AG09309 (cell line): ENCODE measurements around the gene ZNF451.
A peak's percentile ranks its signal among the peaks of the same experiment; 100 is the strongest.

Source experiments
- DNase-seq: peaks from one replicate; pipeline ENCODE4 v3.0.0-alpha.2; 2010; ENCODE audit warnings: low read depth
- H3K4me3 ChIP-seq: 2 replicates; pipeline ENCODE4 v1.5.1; 2011; ENCODE audit warnings: mild to moderate bottlenecking, low read depth, low read length, moderate library complexity; ENCODE audit not compliant: control insufficient read depth
- TF ChIP-seq, protein P1 (sequence below): IDR thresholded peaks from 2 replicates; pipeline ENCODE4 v1.5.1; 2011; ENCODE audit warnings: mild to moderate bottlenecking, low read depth, low read length, inconsistent platforms; ENCODE audit not compliant: insufficient read depth, control insufficient read depth; ENCODE audit errors: missing control alignments

The ZNF451 gene

DNA sequence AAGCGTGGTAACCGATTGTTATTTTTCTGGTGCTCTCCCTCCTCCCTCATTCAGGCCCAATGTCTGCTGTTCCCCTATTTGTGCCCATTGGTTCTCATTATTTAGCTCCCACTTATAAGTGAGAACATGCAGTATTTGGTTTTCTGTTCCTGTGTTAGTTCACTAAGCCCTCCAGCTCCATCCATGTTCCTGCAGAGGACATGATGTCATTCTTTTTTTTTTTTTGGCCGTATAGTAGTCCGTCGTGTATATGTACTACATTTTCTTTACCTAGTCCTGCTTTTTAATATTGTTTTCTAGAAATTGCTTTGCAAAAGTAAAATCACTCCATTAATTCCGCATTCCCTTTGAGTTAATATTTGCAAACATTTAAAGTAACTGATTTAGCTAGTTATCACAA lies 23.1 kb downstream of the ZNF451 start:
- no peak overlapping the region for H3K4me3 ChIP-seq
- DNase-seq = no peak
- TF ChIP-seq, protein P1, sequence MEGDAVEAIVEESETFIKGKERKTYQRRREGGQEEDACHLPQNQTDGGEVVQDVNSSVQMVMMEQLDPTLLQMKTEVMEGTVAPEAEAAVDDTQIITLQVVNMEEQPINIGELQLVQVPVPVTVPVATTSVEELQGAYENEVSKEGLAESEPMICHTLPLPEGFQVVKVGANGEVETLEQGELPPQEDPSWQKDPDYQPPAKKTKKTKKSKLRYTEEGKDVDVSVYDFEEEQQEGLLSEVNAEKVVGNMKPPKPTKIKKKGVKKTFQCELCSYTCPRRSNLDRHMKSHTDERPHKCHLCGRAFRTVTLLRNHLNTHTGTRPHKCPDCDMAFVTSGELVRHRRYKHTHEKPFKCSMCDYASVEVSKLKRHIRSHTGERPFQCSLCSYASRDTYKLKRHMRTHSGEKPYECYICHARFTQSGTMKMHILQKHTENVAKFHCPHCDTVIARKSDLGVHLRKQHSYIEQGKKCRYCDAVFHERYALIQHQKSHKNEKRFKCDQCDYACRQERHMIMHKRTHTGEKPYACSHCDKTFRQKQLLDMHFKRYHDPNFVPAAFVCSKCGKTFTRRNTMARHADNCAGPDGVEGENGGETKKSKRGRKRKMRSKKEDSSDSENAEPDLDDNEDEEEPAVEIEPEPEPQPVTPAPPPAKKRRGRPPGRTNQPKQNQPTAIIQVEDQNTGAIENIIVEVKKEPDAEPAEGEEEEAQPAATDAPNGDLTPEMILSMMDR = no peak

DNA sequence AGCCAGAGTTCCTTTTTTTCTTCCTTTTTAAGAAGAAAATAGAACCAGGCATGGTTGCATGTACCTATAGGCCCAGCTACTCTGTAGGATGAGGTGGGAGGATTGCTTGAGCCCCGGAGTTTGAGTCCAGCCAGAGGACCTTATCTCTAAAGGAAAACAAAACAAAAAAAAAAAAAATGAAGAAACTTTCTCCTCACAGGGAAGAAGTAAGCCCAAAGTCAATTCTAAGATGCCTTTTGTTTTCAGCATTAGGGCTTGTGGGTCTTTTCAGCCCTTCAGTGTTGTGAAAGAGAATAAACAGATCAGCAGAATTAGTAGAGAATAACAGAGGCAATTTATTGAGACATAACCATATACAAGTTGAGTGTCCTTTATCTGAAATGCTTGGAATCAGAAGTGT lies 26.8 kb downstream of the ZNF451 start:
- no peak overlapping the region for H3K4me3 ChIP-seq
- no peak for DNase-seq
- TF ChIP-seq, protein P1 = no peak

DNA sequence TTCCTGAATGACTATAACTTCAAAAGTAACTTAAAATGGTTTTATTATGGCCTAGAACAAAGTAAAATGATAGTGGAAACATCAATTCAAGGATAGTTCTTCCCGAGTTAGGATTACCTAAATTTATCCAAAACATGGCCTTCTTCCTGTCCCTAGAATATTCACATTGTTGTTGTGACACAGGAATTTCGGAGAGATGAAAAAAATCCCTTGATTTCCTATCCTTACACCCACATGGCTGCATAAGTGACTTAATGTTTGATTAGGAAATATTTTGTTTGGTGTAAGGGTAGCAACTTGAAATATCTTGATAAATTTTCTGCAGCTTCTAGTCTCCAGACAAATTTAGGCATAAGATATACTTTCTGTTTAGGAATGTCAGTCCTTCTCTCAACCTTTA lies 27.8 kb downstream of the ZNF451 start:
- H3K4me3 ChIP-seq = no peak overlapping the region
- DNase-seq = no peak
- TF ChIP-seq, protein P1 = no peak

DNA sequence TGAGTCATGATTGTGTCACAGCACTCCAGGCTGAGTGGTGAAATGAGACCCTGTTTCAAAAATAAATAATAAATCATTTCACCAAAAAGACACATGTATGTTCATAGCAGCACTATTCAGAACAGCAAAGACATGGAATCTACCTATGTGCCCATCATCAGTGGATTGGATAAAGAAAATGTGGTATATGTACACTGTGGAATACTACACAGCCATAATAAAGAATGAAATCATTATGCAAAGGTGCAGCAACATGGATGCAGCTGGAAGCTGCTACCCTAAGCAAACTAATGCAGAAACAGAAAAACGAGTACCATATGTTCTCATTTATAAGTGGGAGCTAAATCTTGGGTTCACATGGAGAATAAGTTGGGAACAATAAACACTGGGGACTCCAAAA lies 33.1 kb downstream of the ZNF451 start:
- TF ChIP-seq, protein P1 = no peak
- H3K4me3 ChIP-seq = no peak overlapping the region
- no peak for DNase-seq

DNA sequence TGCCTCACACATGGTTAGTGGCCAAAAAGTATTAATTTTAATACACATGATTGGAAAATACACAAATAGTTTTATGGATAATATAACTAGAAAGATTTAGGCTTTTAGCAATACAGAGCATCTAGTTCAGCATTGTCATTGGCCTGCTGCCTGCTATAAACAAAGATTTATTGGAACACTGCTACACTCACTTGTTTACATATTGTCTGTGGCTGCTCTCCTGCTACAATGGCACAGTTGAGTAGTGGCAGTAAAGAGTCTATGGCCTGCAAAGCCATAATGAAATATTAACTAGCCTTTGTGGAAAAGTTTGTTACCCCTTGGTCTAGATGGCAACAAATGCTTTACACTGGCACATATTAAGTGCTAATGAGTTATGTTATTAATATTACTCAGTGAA lies 37.8 kb downstream of the ZNF451 start:
- DNase-seq = no peak
- TF ChIP-seq, protein P1 = no peak
- H3K4me3 ChIP-seq = no peak overlapping the region

DNA sequence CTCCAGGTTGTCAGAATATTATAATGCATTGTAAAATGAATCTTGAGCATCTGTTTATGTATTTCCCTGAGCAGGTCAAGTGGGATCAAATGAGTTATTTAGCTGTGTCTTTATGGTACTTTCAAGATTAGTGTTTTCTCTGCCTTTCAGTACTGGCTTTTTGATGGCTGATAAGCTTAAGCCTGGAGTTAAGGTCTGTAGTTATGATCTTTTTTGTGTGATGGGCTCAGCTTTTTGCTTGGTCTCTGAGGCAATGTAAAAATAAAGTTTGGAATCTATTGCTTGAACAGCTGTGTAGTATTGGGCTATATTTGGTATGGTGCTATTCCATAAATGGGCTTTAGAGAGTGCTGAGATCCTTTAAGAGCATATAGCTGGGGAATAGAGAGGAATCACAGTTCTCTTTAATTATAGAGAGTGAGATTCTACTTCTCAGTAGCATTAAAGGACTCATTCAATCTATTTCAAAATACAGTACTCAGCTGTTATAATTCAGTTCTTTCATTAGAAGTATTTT lies 40.7 kb downstream of the ZNF451 start:
- no peak for DNase-seq
- TF ChIP-seq, protein P1 = peak; percentile 7
- H3K4me3 ChIP-seq = no peak overlapping the region

DNA sequence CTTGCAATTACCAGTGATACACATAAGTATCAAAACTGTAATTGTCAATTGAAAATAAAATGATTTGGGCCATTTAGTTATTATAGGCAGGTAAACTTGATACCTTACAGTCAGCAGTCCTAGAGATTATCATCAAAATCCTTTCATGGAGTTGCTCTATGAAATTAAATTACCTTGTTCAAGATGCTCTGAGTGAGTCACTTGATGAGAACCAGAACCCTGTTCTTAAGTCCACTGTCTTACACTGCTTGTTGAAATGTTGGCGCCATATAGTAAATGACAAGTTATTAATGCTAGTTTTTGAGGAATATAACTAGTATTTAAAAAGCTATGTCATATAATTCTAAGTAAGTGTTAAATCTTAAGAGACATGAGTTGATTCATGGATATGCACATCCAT lies 45.0 kb downstream of the ZNF451 start:
- no peak overlapping the region for H3K4me3 ChIP-seq
- no peak for DNase-seq
- TF ChIP-seq, protein P1 = no peak
